HL-60 (cell line): ENCODE measurements around the gene BMPR2.
"Not testable (repeated sequence)": the region's sequence is repeated elsewhere in the genome, so short reads cannot be mapped to it uniquely, and the experiment has no call there.

Experiments used
- CTCF ChIP-seq: IDR thresholded peaks from one replicate; pipeline ENCODE4 v1.5.1; 2011; ENCODE audit warnings: low read length, control low read depth, inconsistent platforms; ENCODE audit not compliant: insufficient read depth
- GABPA ChIP-seq: IDR thresholded peaks from 2 replicates; pipeline ENCODE4 v1.6.1; 2012; ENCODE audit warnings: low read depth
- POLR2AphosphoS5 ChIP-seq: IDR thresholded peaks from 2 replicates; pipeline ENCODE4 v1.6.1; 2012; ENCODE audit warnings: low read depth

- TF ChIP-seq CTCF, GABPA, POLR2AphosphoS5: not testable (repeated sequence)
Measured at GRCh38 chr2:202358924-202359323, 17.2 kb upstream of the BMPR2 start.
